Coronary artery (tissue), 2 donors: ENCODE results near the gene OSMR.
A peak's percentile ranks its signal among the peaks of the same experiment; 100 is the strongest.

Source experiments
- DNase-seq: peaks from one replicate; pipeline ENCODE4 v3.0.0-alpha.2; 2017; ENCODE audit warnings: low spot score
- H3K27ac ChIP-seq, 2 donors: fragments of 200-600 bp; sonication (generic); one replicate each; pipeline ENCODE4 v1.5.1; 2016 to 2019
- H3K4me3 ChIP-seq: fragments of 200-600 bp; sonication (generic); 2 replicates; pipeline ENCODE4 v1.5.1; 2016; ENCODE audit warnings: mild to moderate bottlenecking, moderate library complexity
- CTCF ChIP-seq: fragments of 200-600 bp; sonication (generic); IDR thresholded peaks from one replicate; pipeline ENCODE4 v1.5.1; 2019; ENCODE audit warnings: antibody characterized with exemption

The OSMR gene

GRCh38 chr5:38906503-38906902 is 60.7 kb downstream of the OSMR start:
- TF ChIP-seq CTCF = no peak
- H3K27ac ChIP-seq = no peak overlapping the region

GRCh38 chr5:38911933-38912332 is 66.1 kb downstream of the OSMR start:
- Histone ChIP-seq H3K4me3 (no peak overlapping the region), H3K27ac (no peak overlapping the region)
- DNase-seq = no peak
- TF ChIP-seq CTCF = no peak

More at GRCh38 chr5:38906503-38906902, 60.7 kb downstream of the OSMR start:
- no peak for DNase-seq
- no peak overlapping the region for H3K4me3 ChIP-seq

- H3K27ac ChIP-seq = no peak overlapping the region
- no peak overlapping the region for H3K4me3 ChIP-seq
- TF ChIP-seq CTCF = no peak
- no peak for DNase-seq
Measured at GRCh38 chr5:38913714-38914113, 67.9 kb downstream of the OSMR start.

GRCh38 chr5:38916802-38917201 is 71.0 kb downstream of the OSMR start:
- Histone ChIP-seq H3K4me3 (no peak overlapping the region), H3K27ac (no peak overlapping the region)
- no peak for TF ChIP-seq CTCF
- DNase-seq = no peak

- no peak for DNase-seq
- no peak overlapping the region for H3K27ac ChIP-seq
- no peak overlapping the region for H3K4me3 ChIP-seq
- TF ChIP-seq CTCF = no peak
Measured at GRCh38 chr5:38921174-38921573, 75.4 kb downstream of the OSMR start.

- TF ChIP-seq CTCF = peak; percentile 54
- Histone ChIP-seq H3K4me3 (no peak overlapping the region), H3K27ac (no peak overlapping the region)
- DNase-seq = no peak
Measured at GRCh38 chr5:38922199-38922598, 76.4 kb downstream of the OSMR start.

GRCh38 chr5:38923661-38924451 is 78.0 kb downstream of the OSMR start:
- no peak overlapping the region for H3K4me3 ChIP-seq
- DNase-seq = no peak
- TF ChIP-seq CTCF = no peak
- peak overlapping the region in 1 of 2 donors; percentile 79 for H3K27ac ChIP-seq
